Measurements from ENCODE around the gene PLXDC2. TPM values are rescaled to one million over a fixed set of nuclear protein-coding genes. Genes with fewer than 3 reads are reported as not detected.

PLXDC2 gene
- total RNA-seq, 1 donor from 2014 or later: 143 TPM

GRCh38 chr10:19845503-19846368 is 29.5 kb downstream of the PLXDC2 start:
- no peak for ATAC-seq

GRCh38 chr10:19847321-19847720 is 31.1 kb downstream of the PLXDC2 start:
- no peak for TF ChIP-seq CTCF (IDR thresholded peaks at IDR 0.05)
- intact Hi-C loops (cut with DNase I): no loop called here
- no peak for ATAC-seq

More at GRCh38 chr10:19845503-19846368, 29.5 kb downstream of the PLXDC2 start:
- no peaks in the 10 kb centered on the region for H3K9me3 ChIP-seq
- H3K27ac ChIP-seq: no peak overlapping the region
- H3K4me1 ChIP-seq: peaks cover 5% of the 10 kb centered on the region
- H3K4me3 ChIP-seq: no peak overlapping the region
- no peak for DNase-seq
- intact Hi-C loops (cut with DNase I): no loop called here
- no peaks in the 10 kb centered on the region for H3K27me3 ChIP-seq (ENCODE audit: low read depth)
- H3K36me3 ChIP-seq: no peaks in the 10 kb centered on the region
- TF ChIP-seq CTCF (IDR thresholded peaks at IDR 0.05): no peak

GRCh38 chr10:19848226-19848985 is 32.2 kb downstream of the PLXDC2 start:
- intact Hi-C loops (cut with DNase I): no loop called here
- no peak overlapping the region for H3K27ac ChIP-seq
- no peak for TF ChIP-seq CTCF (IDR thresholded peaks at IDR 0.05)
- no peaks in the 10 kb centered on the region for H3K9me3 ChIP-seq
- H3K4me1 ChIP-seq: peaks cover 5% of the 10 kb centered on the region
- no peaks in the 10 kb centered on the region for H3K27me3 ChIP-seq (ENCODE audit: low read depth)
- DNase-seq (no peak), ATAC-seq (no peak)
- H3K36me3 ChIP-seq: no peaks in the 10 kb centered on the region
- no peak overlapping the region for H3K4me3 ChIP-seq

More at GRCh38 chr10:19847321-19847720, 31.1 kb downstream of the PLXDC2 start:
- Histone ChIP-seq H3K27ac (no peak overlapping the region), H3K4me3 (no peak overlapping the region), H3K36me3 (no peaks in the 10 kb centered on the region), H3K9me3 (no peaks in the 10 kb centered on the region), H3K27me3 (ENCODE audit: low read depth) (no peaks in the 10 kb centered on the region), H3K4me1 (peaks cover 5% of the 10 kb centered on the region)
- DNase-seq: no peak

- DNase-seq: no peak
- intact Hi-C loops (cut with DNase I): no loop called here
- H3K4me3 ChIP-seq: no peak overlapping the region
- TF ChIP-seq CTCF (IDR thresholded peaks at IDR 0.05): no peak
- H3K4me1 ChIP-seq: no peaks in the 10 kb centered on the region
- no peak for ATAC-seq
- H3K9me3 ChIP-seq: no peaks in the 10 kb centered on the region
- H3K27me3 ChIP-seq (ENCODE audit: low read depth): no peaks in the 10 kb centered on the region
- no peaks in the 10 kb centered on the region for H3K36me3 ChIP-seq
- no peak overlapping the region for H3K27ac ChIP-seq
Observed at GRCh38 chr10:19853831-19854230, 37.6 kb downstream of the PLXDC2 start.

GRCh38 chr10:19857876-19858275 is 41.6 kb downstream of the PLXDC2 start:
- DNase-seq (no peak), ATAC-seq (no peak)
- no peak for TF ChIP-seq CTCF (IDR thresholded peaks at IDR 0.05)
- H3K4me1 ChIP-seq: no peaks in the 10 kb centered on the region
- no peak overlapping the region for H3K27ac ChIP-seq
- intact Hi-C loops (cut with DNase I): no loop called here
- H3K36me3 ChIP-seq: no peaks in the 10 kb centered on the region
- no peaks in the 10 kb centered on the region for H3K9me3 ChIP-seq
- no peak overlapping the region for H3K4me3 ChIP-seq
- no peaks in the 10 kb centered on the region for H3K27me3 ChIP-seq (ENCODE audit: low read depth)

All from lower lobe of right lung (tissue), 2 donors.